Cerebellar nuclear complex (tissue), 1 donor: Measurements from ENCODE around the gene CTDSP2.
"Not testable (repeated sequence)": the region's sequence is repeated elsewhere in the genome, so short reads cannot be mapped to it uniquely, and the experiment has no call there.

Experiments used
- DNase-seq, 2 experiments: peaks; one replicate each; lab custom pipeline; 2025; lab: John Stamatoyannopoulos, UW

Gene CTDSP2

DNA sequence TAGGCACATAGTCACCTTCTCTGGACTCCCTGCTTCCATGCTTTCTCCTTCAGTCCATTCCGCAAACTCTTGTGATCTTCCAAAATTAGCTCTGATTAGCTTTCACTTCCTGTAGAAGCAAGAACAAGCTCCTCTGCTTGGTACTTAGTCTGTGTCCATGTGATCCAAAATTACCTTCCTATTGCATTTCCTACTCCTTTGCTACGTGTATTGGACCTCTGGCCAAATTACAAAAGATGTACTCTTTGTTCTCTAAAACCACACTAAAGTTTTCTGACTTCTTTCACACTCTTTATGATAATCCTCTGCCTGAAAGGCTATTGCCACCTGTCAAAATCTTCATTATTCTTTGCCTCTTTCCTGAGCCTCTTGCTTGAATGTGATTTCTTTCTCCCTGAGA is 64.7 kb downstream of the CTDSP2 start:
- no peak for DNase-seq

DNA sequence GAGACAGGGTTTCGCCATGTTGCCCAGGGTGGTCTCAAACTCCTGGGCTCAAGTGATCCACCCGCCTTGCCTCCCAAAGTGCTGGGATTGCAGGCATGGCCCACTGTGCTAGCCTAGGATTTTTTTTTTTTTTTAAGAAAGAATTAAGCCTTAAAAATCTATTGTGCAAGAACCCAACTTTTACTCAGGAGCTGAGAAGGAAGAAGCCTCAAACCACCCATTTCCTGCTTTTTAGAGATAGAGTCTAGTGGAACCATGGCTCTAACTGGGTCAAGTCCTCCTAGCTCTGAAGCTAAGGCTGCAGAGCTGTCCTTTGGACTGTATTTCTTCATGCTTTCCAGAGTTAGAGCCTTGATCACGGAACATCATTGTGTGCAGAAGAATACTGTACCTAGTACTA is 65.3 kb downstream of the CTDSP2 start:
- no peak for DNase-seq

DNA sequence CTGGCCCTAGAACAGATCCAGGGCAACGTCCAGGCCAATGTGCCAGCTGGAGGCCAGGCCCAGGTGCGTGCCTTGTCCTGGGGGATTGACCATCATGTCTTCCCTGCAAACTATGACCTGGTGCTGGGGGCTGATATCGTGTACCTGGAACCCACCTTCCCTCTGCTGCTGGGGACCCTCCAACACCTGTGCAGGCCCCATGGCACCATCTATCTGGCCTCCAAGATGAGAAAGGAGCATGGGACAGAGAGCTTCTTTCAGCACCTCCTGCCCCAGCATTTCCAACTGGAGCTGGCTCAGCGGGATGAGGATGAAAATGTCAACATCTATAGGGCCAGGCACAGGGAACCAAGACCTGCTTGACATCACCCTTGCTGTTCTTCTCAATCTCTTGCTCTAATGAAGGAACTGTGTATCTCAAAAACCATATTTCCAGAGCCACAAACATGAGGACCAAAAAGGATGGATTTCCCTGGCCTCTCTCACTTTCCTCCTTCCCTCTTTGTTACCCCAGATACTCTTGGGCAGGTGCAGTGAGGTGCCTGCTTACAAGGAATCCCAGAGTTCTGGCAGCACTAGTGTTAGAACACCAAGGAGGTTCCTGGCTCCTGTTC is 66.1 kb downstream of the CTDSP2 start:
- no peak for DNase-seq

DNA sequence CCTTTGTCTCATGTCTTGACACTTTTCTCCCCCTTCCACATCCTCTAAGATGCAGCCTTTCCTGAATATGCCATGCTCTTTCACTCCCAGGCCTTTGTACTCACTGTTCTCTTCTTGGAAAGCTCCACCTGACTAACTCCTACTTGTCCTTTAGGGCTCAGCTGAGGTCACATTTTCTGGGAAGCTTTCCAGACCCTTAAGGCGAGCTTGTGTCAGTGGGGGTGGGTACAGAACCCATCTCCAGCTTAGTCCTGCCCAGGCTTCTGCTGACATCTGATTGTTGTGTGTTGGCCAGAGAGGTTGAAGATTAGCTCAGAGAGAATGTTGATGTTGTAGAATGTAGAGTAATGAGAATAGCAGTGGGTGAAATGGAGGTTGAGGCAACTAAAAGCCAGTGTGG is 66.8 kb downstream of the CTDSP2 start:
- DNase-seq, result no peak

DNA sequence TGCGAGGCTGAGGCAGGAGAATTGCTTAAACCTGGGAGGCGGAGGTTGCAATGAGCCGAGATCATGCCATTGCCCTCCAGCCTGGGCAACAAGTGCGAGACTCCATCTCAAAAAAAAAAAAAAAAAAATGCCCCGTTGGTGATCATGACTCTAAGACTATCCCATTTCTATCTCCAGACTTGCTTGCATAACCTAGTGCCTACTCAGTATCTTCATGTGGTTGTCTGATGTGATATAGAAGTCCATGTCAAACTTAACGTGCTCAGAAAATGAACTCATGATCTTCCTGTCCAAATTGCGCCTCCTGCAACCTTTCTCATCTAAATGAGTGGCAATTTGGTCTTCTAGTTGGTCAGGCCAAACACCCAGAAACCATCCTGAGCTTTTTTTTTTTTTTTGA is 68.6 kb downstream of the CTDSP2 start:
- no peak for DNase-seq

DNA sequence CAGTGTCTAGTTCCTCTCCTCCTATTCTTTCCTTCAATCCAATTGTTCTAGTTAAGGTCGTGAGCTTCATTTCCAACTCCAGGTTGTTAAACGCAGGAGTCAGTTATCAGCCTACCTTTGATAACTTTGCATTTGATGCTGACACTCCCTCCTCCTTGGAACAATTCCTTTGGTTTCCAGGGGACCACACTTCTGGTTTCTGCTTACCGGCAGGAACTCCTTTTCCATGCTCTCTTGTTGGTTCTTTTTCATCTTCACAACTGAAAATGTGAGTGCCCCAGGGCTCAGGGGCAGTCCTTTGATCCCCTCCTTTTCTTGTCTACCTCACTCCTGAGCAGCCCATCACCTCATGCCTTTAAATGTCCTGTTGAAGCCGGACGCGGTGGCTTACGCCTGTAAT is 69.2 kb downstream of the CTDSP2 start:
- no peak for DNase-seq

DNA sequence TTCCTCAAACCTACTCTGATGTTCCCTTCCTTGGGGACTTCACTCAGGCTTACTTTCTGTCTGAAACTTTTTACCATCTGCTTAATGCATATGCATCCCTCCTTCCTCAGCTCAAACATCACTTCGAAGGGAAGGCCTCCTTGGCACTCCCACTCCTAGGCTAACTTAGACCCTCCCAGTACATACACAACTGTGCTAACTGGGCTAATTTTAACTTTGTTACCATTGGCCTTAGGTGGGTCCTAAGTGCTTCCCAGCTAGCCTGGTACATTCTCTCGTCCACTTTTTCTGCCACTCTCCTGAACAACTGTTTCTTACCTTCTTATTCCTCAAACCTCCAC is 70.3 kb downstream of the CTDSP2 start:
- no peak for DNase-seq

DNA sequence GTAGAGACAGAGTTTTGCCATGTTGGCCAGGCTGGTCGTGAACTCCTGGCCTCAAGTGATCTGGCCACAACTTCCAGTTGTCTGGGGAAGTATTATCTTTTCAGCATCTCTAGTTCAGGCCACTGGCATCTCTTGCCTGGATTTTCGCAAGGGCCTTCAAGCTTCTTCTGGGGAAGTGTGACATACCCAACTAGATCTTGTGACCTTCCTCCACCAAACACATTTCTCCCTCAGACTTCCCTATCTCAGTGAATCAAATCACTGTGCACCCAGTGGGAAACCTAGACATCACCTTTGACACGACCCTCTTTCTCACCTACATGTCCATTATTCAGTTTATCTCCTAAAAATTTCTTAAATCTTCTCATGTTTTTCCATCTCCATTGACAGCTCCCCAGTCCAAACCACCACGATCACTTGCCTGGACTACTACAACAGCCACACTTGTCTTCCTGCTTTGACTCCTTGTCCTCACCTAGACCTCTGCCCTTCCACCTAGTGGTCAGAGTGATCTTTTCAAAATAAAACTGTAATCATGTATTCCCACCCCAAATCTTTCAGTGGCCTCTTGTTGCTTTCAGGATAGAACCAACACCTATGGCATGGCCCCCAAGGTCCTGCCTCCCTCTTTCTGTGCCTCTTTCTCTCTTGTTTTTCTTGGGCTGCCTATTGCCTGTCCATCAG is 70.8 kb downstream of the CTDSP2 start:
- DNase-seq, result no peak

GRCh38 chr12:57775044-57775443 is 71.5 kb downstream of the CTDSP2 start:
- no peak for DNase-seq

DNA sequence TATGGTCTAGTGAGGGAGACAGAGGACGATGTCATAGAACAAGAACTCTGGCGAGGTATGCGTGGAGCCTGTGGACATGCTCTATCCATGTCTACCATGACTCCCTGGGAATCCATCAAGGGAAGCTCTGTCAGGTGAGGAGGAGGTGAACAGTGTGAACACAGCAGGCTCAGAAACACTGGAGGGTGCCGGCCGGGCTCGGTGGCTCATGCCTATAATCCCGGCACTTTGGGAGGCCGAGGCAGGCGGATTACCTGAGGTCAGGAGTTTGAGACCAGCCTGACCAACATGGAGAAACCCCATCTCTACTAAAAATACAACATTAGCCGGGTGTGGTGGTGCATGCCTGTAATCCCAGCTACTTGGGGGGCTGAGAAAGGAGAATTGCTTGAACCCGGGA is 71.9 kb downstream of the CTDSP2 start:
- not testable (repeated sequence) for DNase-seq

- no peak for DNase-seq
Observed at GRCh38 chr12:57772429-57773322, 73.9 kb downstream of the CTDSP2 start, which contains the start of gene EEF1AKMT3. Gene EEF1AKMT3, plus strand, starts transcription at chr12:57772614. Its CDS starts 111 bp downstream, at chr12:57772725.

DNA sequence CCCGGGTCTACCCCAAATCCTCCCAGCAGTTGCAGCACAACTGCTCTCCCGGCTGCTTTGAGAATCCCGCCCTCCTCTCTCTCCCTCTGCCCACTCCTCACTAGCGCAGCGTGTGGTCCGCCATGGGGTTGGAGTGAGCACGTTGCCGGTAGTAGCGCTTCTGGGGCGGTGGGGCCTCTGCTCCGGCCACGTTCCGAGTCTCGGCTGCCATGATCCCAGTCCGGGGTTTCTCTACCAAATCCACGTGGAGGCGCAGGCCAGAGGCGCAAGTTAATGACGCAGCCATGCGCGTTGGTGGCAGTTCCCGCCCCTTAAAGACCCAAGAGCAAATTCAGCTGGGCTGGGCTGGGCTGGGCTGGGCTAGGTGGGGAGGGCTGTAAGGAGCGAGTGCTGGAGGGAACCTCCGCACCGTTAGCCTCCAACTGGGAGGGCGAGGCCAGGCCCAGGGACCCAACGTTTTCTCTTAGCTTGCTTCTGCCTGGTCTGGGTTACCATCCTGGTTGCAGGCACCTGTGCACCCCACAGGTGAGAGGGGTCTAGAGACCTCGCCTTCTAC is 74.6 kb downstream of the CTDSP2 start, which contains the start of gene METTL1:
Gene METTL1 (minus strand): TSS at position 233 of the 556 bp plus-strand sequence. CDS start 22 bp downstream, at position 211.
- DNase-seq, result peak; percentile 26 to 87

- no peak for DNase-seq
Observed at GRCh38 chr12:57771236-57771872, 75.2 kb downstream of the CTDSP2 start.

GRCh38 chr12:57770734-57771133 is 75.8 kb downstream of the CTDSP2 start:
- no peak for DNase-seq
